K562 (cell line): ENCODE measurements around the gene SLIT1. TPM values are rescaled to one million over a fixed set of nuclear protein-coding genes. Genes with fewer than 3 reads are reported as not detected.

Source experiments
- ATAC-seq: fragments of 200-7000 bp; cut with Tn5 transposase; 3 replicates; pipeline ENCODE4 v1.9.1; 2020; ENCODE audit warnings: moderate library complexity
- BruUV-seq: library from RNA; stranded (reverse); fragments of 400-500 nt; replicated peaks from 2 replicates; lab custom pipeline; 2021; lab: Mats Ljungman, UMichigan
- CTCF ChIA-PET: fragments of 300-600 bp; formaldehyde crosslinking; extraction: SDS; loops from one replicate; lab custom pipeline; 2021; ENCODE audit warnings: low intra/inter-chr PET ratio; lab: Yijun Ruan, JAX
- POLR2A ChIA-PET: fragments of 300-600, 350-650 bp; sonication (Branson Sonifier 250); formaldehyde crosslinking; extraction: SDS; loops from one replicate; lab custom pipeline; 2021; ENCODE audit warnings: antibody characterized with exemption, inconsistent platforms; lab: Yijun Ruan, JAX
- DNase-seq, 4 experiments: peaks; one replicate each; pipeline versions ENCODE4 v3.0.0 to v3.0.0-alpha.2; 2011 to 2018; ENCODE audit warnings: low spot score in 3 of 4, mixed read lengths in 3 of 4; ENCODE audit errors: extremely low read depth in 1 of 4
- FAIRE-seq: peaks from 2 replicates; lab custom pipeline; 2011; peaks lifted over from hg19 to GRCh38; lab: Jason Lieb, UNC
- H2AFZ ChIP-seq: 2 replicates; pipeline ENCODE4 v1.6.0; 2011; ENCODE audit warnings: low read depth, low read length, control low read depth, inconsistent platforms
- H3K27ac ChIP-seq: fragments of 200-600 bp; 3 replicates; pipeline ENCODE4 v1.8.0; 2011; ENCODE audit warnings: low read depth, mild to moderate bottlenecking, control low read depth, inconsistent platforms, low read length, moderate library complexity, mixed read lengths; ENCODE audit errors: extremely low read depth
- H3K27me3 ChIP-seq, 2 experiments: fragments of 300-600 bp in 1 of 2; 2 replicates in 1 of 2; 3 replicates in 1 of 2; pipeline versions ENCODE4 v1.6.0 to v1.8.0; 2011; ENCODE audit warnings: inconsistent platforms in 2 of 2, low read length in 2 of 2, mild to moderate bottlenecking in 1 of 2, mixed read lengths in 1 of 2, moderate library complexity in 1 of 2; ENCODE audit not compliant: control insufficient read depth in 2 of 2, insufficient read depth in 2 of 2
- H3K36me3 ChIP-seq: fragments of 300-600 bp; 3 replicates; pipeline ENCODE4 v1.8.0; 2011; ENCODE audit warnings: mild to moderate bottlenecking, low read length, inconsistent platforms; ENCODE audit not compliant: control insufficient read depth, insufficient read depth
- H3K4me1 ChIP-seq, 2 experiments: fragments of 200-600 bp in 1 of 2; replicated peaks in 1 of 2; 2 replicates in 1 of 2; 3 replicates in 1 of 2; pipeline versions ENCODE4 v1.5.1 to v1.8.0; 2011; ENCODE audit warnings: inconsistent platforms in 2 of 2, low read length in 2 of 2, mild to moderate bottlenecking in 1 of 2, mixed read lengths in 1 of 2, moderate library complexity in 1 of 2; ENCODE audit not compliant: control insufficient read depth in 2 of 2, insufficient read depth in 2 of 2
- H3K4me2 ChIP-seq: 2 replicates; pipeline ENCODE4 v1.6.1; 2011; ENCODE audit warnings: low read length, control low read depth, inconsistent platforms, mixed read lengths; ENCODE audit not compliant: insufficient read depth
- H3K4me3 ChIP-seq: fragments of 200-600 bp; sonication (generic), shearing (Covaris generic); 2 replicates; pipeline ENCODE4 v1.5.1; 2016; ENCODE audit warnings: control low read depth, inconsistent platforms
- H3K79me2 ChIP-seq: fragments of 200-600 bp; 3 replicates; pipeline ENCODE4 v1.8.0; 2011; ENCODE audit warnings: low read length, inconsistent platforms; ENCODE audit not compliant: control insufficient read depth, insufficient read depth
- H3K9ac ChIP-seq, 2 experiments: 2 replicates each; pipeline versions ENCODE4 v1.6.0 to v1.6.1; 2011; ENCODE audit warnings: low read depth in 2 of 2, low read length in 2 of 2, control low read depth in 1 of 2, inconsistent platforms in 1 of 2, mild to moderate bottlenecking in 1 of 2, mixed read lengths in 1 of 2; ENCODE audit not compliant: insufficient read depth in 1 of 2
- H3K9me1 ChIP-seq: one replicate; pipeline ENCODE4 v1.6.0; 2011; ENCODE audit warnings: inconsistent platforms, mild to moderate bottlenecking, low read length, moderate library complexity; ENCODE audit not compliant: control insufficient read depth, insufficient read depth
- H3K9me3 ChIP-seq: replicated peaks from 2 replicates; pipeline ENCODE4 v1.5.1; 2011; ENCODE audit warnings: low read depth, low read length, inconsistent platforms; ENCODE audit not compliant: control insufficient read depth, insufficient read depth
- H4K20me1 ChIP-seq: replicated peaks from 2 replicates; pipeline ENCODE4 v1.6.1; 2011; ENCODE audit warnings: low read length, inconsistent platforms, mixed read lengths; ENCODE audit not compliant: control insufficient read depth, insufficient read depth
- MECOM ChIP-seq: fragments of 250-450 bp; sonication (Bioruptor Pico); IDR thresholded peaks from 2 replicates; pipeline ENCODE4 v1.8.0; 2022; ENCODE audit warnings: inconsistent platforms
- NONO ChIP-seq, 2 experiments: fragments of 200-400 bp in 1 of 2; fragments of 450-650 bp in 1 of 2; formaldehyde crosslinking in 1 of 2; IDR thresholded peaks; 2 replicates each; pipeline ENCODE4 v1.6.1; 2017; ENCODE audit warnings: low read depth in 2 of 2, mild to moderate bottlenecking in 2 of 2, moderate library complexity in 2 of 2, low read length in 1 of 2
- SMAD1 ChIP-seq: fragments of 150-350 bp; IDR thresholded peaks from 2 replicates; pipeline ENCODE4 v1.6.1; 2014; ENCODE audit warnings: low read length, low read depth; ENCODE audit not compliant: partially characterized antibody
- ZNF274 ChIP-seq: IDR thresholded peaks from 2 replicates; pipeline ENCODE4 v1.6.1; 2011; ENCODE audit warnings: low read depth, mild to moderate bottlenecking, low read length, moderate library complexity, borderline replicate concordance
- ZNF699 ChIP-seq: fragments of 250-450 bp; sonication (Bioruptor Pico); IDR thresholded peaks from 2 replicates; pipeline ENCODE4 v1.8.0; 2021; ENCODE audit warnings: mild to moderate bottlenecking, moderate library complexity; ENCODE audit not compliant: insufficient replicate concordance
- WGBS: fragments of 100-300 bp; shearing (Covaris generic); methylation state at CpG from one replicate; pipeline ENCODE4 v1.1.6; 2016; ENCODE audit warnings: low coverage, mixed read lengths; ENCODE audit not compliant: insufficient coverage; ENCODE audit errors: missing lambda C conversion rate; 5-methylcytosine and 5-hydroxymethylcytosine counted together
- in situ Hi-C: fragments of 300-500 bp; cut with MboI; formaldehyde crosslinking; loops from 4 replicates; pipeline ENCODE4 v1.15.0; 2018; ENCODE audit warnings: inconsistent platforms, mixed read lengths
- intact Hi-C: fragments of 100-400 bp; cut with micrococcal nuclease; formaldehyde crosslinking; loops from 2 replicates; pipeline ENCODE4 v1.14.2; 2022
- polyA plus RNA-seq, 8 experiments: library from polyadenylated mRNA; depleted of rRNA in 4 of 8; stranded (reverse) in 5 of 8; unstranded in 3 of 8; fragments of >200 nt; fragmentation: Nextera tagmentation in 2 of 8; fragmentation: Illumina TruSeq in 1 of 8; extraction: Ambion mirVana in 2 of 8; extraction: Trizol in 1 of 8; gene quantifications; 2 replicates each; pipeline versions ENCODE4 v1.2.1 to v1.2.3, GENCODE V29; 2011 to 2014; ENCODE audit warnings: inconsistent platforms in 1 of 8, missing spikeins in 1 of 8
- total RNA-seq, 7 experiments: library from RNA; depleted of rRNA in 6 of 7; stranded (reverse); fragments of >200 nt in 6 of 7; fragmentation: Illumina TruSeq in 2 of 7; extraction: Trizol in 2 of 7; gene quantifications; 2 replicates each; pipeline versions ENCODE4 v1.2.1 to v1.2.3, GENCODE V29; 2011 to 2021; ENCODE audit warnings: low replicate concordance in 1 of 7
- TF ChIP-seq, protein P1 (sequence below): sonication (generic); formaldehyde crosslinking; IDR thresholded peaks from 2 replicates; pipeline ENCODE4 v1.8.1; 2023; ENCODE audit warnings: mild to moderate bottlenecking, missing genetic modification reagents
- TF ChIP-seq, protein P2 (sequence below): fragments of 250-450 bp; sonication (Bioruptor Pico); IDR thresholded peaks from 2 replicates; pipeline ENCODE4 v1.4.0; 2020

Gene SLIT1
- total and polyA plus RNA-seq, 9 of the 15 experiments (the other 6 are each of a cell fraction or from before 2014, with no cell fraction given): 0.01 to 0.11 (median 0.04) TPM; not detected in 3

DNA sequence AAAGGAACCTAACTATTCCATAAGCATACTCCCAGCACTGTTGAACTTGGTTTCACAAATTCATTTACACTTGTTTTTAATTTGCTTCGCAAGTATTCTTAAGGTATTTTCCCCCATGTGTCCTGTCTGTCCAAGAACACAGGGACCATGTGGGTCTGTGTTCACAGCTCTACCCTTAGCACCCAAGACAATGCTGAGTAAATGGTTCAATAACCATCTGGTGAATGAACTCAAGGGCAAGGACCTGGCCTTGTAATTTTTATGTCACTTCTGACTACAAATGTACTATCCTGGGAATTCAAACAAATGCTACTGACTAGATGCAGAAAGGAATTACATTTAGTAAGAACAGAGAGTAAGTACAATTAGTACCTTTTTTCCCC lies 43.0 kb upstream of the SLIT1 start:
- H3K27me3 ChIP-seq: no peaks in the 10 kb centered on the region
- H3K4me3 ChIP-seq: no peak overlapping the region
- POLR2A ChIA-PET: no interaction called here
- H3K9me3 ChIP-seq: no peaks in the 10 kb centered on the region
- H3K9ac ChIP-seq: no peak overlapping the region
- no peak overlapping the region for H3K4me2 ChIP-seq
- H4K20me1 ChIP-seq: no peaks in the 10 kb centered on the region
- in situ Hi-C loops (no loop called here), intact Hi-C loops (no loop called here)
- no peaks in the 10 kb centered on the region for H3K4me1 ChIP-seq
- FAIRE-seq: no peak
- no peak overlapping the region for H2AFZ ChIP-seq
- H3K36me3 ChIP-seq: peaks cover 51% of the 10 kb centered on the region; the same call in 2 of the 3 replicates
- TF ChIP-seq SMAD1 (no peak), MECOM (CRISPR knock-in tag) (no peak), NONO (IDR thresholded peaks at IDR 0.05; ENCODE audit: low read depth in 2 of 2, low read length in 1 of 2) (no peak), ZNF699 (CRISPR knock-in tag) (no peak)
- TF ChIP-seq, all 486 proteins: peak for 0
- ATAC-seq (no peak), DNase-seq (no peak)
- CTCF ChIA-PET: no interaction called here
- Histone ChIP-seq H3K9me1 (no peaks in the 10 kb centered on the region), H3K27ac (no peak overlapping the region), H3K79me2 (no peaks in the 10 kb centered on the region)
- BruUV-seq: no TSS peak
- WGBS: 83% methylated on average over 1 of the region's 1 CpG

DNA sequence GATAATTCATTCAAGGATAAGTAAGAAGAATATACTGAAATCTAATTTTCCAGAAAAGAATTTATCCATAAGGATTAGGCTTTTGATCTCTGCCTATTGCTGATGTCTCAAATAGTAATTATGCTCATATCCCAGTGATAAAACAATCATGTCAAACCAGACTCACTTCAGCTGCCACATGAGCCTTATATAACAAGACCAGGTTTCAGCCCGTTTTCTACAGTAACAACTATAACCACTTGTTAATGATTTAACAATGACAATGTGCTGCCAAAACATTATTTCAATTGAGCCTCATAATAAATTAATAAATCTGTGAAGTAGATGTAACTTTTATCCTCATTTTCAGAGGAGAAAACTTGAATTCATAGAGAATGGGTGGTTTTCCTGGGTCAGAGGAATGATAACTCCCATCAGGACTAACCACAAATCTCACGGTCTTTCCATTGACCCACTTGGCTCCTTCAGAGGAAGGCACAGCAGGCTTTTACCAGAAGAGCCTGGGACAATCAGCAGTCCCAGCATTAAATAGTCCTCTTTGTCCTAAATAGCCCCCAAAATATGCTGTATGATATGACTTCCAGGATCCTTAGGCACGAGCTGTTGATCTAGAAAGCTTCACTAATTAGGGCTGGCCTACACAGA lies 42.5 kb upstream of the SLIT1 start:
- ATAC-seq (no peak), DNase-seq (no peak), FAIRE-seq (no peak)
- no peaks in the 10 kb centered on the region for H3K27me3 ChIP-seq
- peaks cover 0 to under 1% of the 10 kb centered on the region in 2 experiments; a peak in 2 of 5 replicates for H3K4me1 ChIP-seq
- H3K79me2 ChIP-seq: no peaks in the 10 kb centered on the region
- WGBS: 44% methylated on average over 3 of the region's 3 CpGs
- H3K4me2 ChIP-seq: no peak overlapping the region
- no peak overlapping the region for H2AFZ ChIP-seq
- in situ Hi-C loops (no loop called here), intact Hi-C loops (no loop called here)
- no peak overlapping the region for H3K27ac ChIP-seq
- H3K9me1 ChIP-seq: no peaks in the 10 kb centered on the region
- no TSS peak for BruUV-seq
- ChIA-PET POLR2A (no interaction called here), CTCF (no interaction called here)
- H3K4me3 ChIP-seq: no peak overlapping the region
- H3K9ac ChIP-seq: no peak overlapping the region
- peaks cover 53% of the 10 kb centered on the region; the same call in 2 of the 3 replicates for H3K36me3 ChIP-seq
- no peaks in the 10 kb centered on the region for H4K20me1 ChIP-seq
- no peaks in the 10 kb centered on the region for H3K9me3 ChIP-seq
- TF ChIP-seq, protein P1, sequence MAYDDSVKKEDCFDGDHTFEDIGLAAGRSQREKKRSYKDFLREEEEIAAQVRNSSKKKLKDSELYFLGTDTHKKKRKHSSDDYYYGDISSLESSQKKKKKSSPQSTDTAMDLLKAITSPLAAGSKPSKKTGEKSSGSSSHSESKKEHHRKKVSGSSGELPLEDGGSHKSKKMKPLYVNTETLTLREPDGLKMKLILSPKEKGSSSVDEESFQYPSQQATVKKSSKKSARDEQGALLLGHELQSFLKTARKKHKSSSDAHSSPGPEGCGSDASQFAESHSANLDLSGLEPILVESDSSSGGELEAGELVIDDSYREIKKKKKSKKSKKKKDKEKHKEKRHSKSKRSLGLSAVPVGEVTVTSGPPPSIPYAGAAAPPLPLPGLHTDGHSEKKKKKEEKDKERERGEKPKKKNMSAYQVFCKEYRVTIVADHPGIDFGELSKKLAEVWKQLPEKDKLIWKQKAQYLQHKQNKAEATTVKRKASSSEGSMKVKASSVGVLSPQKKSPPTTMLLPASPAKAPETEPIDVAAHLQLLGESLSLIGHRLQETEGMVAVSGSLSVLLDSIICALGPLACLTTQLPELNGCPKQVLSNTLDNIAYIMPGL (CRISPR knock-in tag): no peak
- TF ChIP-seq, protein P2, sequence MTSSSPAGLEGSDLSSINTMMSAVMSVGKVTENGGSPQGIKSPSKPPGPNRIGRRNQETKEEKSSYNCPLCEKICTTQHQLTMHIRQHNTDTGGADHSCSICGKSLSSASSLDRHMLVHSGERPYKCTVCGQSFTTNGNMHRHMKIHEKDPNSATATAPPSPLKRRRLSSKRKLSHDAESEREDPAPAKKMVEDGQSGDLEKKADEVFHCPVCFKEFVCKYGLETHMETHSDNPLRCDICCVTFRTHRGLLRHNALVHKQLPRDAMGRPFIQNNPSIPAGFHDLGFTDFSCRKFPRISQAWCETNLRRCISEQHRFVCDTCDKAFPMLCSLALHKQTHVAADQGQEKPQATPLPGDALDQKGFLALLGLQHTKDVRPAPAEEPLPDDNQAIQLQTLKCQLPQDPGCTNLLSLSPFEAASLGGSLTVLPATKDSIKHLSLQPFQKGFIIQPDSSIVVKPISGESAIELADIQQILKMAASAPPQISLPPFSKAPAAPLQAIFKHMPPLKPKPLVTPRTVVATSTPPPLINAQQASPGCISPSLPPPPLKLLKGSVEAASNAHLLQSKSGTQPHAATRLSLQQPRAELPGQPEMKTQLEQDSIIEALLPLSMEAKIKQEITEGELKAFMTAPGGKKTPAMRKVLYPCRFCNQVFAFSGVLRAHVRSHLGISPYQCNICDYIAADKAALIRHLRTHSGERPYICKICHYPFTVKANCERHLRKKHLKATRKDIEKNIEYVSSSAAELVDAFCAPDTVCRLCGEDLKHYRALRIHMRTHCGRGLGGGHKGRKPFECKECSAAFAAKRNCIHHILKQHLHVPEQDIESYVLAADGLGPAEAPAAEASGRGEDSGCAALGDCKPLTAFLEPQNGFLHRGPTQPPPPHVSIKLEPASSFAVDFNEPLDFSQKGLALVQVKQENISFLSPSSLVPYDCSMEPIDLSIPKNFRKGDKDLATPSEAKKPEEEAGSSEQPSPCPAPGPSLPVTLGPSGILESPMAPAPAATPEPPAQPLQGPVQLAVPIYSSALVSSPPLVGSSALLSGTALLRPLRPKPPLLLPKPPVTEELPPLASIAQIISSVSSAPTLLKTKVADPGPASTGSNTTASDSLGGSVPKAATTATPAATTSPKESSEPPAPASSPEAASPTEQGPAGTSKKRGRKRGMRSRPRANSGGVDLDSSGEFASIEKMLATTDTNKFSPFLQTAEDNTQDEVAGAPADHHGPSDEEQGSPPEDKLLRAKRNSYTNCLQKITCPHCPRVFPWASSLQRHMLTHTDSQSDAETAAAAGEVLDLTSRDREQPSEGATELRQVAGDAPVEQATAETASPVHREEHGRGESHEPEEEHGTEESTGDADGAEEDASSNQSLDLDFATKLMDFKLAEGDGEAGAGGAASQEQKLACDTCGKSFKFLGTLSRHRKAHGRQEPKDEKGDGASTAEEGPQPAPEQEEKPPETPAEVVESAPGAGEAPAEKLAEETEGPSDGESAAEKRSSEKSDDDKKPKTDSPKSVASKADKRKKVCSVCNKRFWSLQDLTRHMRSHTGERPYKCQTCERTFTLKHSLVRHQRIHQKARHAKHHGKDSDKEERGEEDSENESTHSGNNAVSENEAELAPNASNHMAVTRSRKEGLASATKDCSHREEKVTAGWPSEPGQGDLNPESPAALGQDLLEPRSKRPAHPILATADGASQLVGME (CRISPR knock-in tag): no peak
- TF ChIP-seq ZNF274: no peak
